ENCODE data around the gene TMEM184B.
A peak's percentile ranks its signal among the peaks of the same experiment; 100 is the strongest.
"Not testable (repeated sequence)": the region's sequence is repeated elsewhere in the genome, so short reads cannot be mapped to it uniquely, and the experiment has no call there.

The TMEM184B gene

DNA sequence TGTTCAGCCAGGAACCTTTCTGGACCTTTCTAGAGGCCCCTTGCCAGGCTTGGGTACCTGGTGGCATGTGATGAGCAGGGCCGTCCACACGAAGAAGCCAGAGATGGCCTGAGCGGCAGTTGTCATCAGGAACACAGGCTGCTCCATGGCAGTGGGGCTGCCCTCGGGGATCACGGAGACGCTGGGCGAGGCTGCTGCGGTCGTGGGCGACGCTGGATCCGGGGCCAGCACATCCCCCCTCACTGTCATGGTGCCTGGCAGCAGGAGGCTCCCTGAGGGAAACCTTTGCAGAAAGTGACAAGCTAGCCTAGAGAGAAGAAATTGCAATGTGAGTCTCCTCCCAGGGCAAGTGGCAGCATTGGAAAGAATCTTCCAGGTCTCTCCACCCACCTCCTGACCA lies 25.1 kb downstream of the TMEM184B start:
- DNase-seq: no peak

GRCh38 chr22:38246692-38247091 lies 26.1 kb downstream of the TMEM184B start:
- no peak for DNase-seq

DNA sequence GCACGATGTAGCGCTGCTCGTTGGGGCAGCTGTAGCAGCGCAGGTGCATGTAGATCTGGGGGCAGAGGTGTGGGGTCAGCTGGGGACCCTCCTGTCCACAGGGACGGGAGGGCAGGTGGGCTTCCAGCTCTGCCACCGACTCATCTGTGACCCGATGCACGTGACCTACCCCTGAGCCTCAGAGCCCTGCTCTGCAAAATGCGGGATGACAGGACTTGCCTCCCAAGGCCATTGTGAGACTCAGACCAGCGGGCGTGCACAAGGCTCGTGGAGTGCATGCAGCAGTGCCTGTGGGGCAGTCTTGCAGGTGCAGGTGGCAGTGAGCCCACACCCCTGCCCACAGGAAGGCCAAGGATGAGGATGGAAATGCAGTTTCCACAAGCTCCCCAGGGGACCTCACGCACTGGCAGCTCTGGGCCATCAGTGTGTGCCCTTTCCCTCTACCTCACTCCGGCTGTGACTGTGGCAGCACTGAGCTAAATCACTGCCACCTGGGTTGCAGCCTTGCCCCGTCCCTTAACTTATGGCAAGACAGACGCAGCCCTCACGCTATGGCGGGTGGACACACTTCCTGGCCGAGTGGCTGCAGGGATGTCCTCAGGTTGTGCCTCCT lies 26.7 kb downstream of the TMEM184B start:
- DNase-seq: no peak

- DNase-seq: no peak
Observed at GRCh38 chr22:38244106-38244505, 28.7 kb downstream of the TMEM184B start.

DNA sequence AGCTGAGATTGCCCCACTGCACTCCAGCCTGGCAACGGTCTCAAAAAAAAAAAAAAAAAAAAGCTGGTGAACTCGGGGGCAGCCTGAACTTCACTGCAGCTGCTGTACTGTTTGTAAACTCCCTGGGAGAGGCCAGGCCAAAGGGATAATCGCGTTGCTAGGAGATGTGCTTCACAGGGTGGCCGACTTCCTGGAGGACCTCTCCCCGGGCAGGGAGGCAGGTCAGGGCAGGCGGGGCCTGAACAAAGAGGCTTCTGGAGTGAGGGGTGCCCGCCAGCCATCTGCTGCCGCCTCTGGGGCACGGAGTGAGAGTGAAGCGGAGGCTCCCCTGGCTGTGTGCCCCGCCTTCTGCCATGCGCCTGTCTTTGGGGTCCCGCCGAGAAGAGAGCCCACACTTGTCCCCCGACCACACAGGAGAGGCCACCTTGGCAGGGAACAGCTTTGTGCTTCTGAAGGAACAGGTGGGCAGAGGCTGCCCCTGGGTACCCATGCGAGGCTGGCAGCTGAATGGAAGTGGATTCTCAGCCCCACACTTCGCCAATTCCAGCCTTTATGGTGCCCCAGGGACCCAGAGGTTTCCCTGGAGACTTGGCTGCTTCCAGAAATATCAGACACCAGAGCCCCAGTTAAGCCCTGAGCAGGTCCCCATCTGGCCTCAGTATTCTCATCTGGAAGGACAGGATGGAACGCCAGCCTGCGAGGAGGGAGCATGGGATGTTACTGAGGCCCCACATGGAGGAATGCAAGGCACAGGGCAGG lies 29.6 kb downstream of the TMEM184B start:
- DNase-seq: peak; percentile 92

DNA sequence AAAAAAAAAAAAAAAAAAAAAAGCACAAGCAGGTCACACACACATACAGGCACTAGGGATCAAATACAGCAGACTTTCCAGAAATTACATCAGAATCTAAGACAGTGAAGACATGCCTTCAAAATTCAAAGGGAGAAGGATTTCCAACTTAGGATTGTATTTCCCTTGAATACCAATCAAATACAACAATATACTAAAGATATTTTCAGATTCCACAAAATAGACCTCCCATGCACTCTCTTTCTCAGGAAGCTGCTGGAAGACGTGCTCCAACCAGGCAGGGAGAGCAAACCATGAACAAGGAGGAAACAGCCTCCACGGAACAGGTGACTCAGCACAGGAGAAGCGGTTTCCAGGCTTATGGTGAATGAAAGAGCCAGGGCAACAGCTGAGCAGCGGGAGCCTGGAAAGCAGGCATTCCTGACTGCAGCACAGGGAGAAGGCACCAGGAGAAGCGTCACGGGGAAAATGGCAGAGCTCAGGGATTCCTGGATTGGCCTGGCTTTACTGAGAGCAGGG lies 32.0 kb downstream of the TMEM184B start:
- peak; percentile 58 for DNase-seq

- no peak for DNase-seq
Observed at GRCh38 chr22:38239101-38239761, 33.6 kb downstream of the TMEM184B start.

GRCh38 chr22:38238519-38239071 lies 34.2 kb downstream of the TMEM184B start:
- no peak for DNase-seq

DNA sequence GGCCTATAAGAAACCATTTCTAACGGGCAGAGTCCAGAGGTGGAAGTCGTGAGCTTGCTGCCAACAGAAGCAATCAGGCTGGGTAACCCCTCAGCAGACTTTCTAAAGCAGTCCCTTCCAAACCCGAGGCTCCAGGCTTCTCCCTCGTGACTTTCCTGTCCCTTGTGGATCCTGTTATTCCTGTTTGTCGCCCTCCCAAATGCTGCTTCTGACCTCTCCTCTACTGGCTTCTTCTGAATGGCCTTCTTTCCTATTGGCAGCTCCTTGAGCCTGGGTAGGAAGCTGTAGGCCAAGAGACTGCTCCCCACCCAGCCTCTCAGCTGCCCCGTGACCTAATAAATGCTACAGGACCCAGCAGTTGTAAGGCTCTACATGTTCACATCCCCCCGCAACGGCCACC lies 36.0 kb downstream of the TMEM184B start:
- DNase-seq: no peak

DNA sequence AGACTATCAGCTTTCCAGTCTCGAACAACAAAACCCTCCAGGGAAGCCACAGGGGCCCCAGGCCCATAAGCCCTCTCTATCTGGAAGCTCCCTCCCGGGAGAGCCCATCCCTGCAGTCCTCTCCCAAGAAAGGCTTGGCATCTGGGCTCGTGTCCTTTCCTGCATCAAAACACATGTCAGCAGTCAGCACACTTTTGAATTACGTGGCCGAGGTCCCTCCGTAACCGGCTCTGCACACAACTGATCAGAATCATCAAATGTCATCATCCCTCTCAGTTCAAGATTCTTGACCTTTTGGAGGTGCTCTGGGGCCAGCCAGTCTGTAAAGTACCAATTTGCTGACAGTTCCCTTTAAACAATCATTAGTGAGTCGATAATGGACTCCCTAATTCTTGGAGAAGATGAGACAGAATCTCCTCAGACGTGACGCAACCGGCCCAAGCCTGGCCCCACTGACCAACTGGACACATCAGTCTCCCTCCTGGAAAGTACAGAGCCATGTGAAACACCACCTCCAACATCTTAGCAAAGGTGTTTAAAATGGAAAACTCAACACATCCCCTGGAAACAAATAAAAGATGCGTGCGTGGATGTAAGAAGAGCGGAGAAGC lies 37.5 kb downstream of the TMEM184B start:
- DNase-seq: no peak

GRCh38 chr22:38233856-38234255 lies 39.0 kb downstream of the TMEM184B start:
- DNase-seq: not testable (repeated sequence)

- DNase-seq: no peak
Observed at GRCh38 chr22:38233427-38233826, 39.4 kb downstream of the TMEM184B start.

- no peak for DNase-seq
Observed at GRCh38 chr22:38232196-38232595, 40.6 kb downstream of the TMEM184B start.

DNA sequence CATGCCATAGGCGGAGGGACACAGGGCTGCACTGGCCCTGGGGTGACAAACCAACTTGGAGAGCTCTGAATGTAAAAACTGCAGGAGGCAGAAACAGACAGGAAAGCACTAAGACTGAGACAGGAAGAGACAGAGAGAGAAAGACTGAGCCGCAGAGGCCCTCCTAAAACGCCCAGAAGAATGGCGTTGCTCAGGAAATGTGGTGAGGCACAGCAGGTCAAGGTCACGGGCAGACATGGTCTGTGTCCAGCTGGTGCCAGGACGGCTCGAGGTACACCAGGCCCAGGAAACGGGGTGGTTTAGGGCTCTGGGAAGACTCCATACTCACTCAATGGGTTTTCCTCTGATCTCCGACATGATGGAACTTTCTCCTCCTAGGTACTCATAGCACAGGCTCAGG lies 41.9 kb downstream of the TMEM184B start:
- no peak for DNase-seq

GRCh38 chr22:38230108-38230825 lies 42.5 kb downstream of the TMEM184B start:
- peak; percentile 36 for DNase-seq

GRCh38 chr22:38228873-38229740 lies 43.7 kb downstream of the TMEM184B start:
- no peak for DNase-seq

DNA sequence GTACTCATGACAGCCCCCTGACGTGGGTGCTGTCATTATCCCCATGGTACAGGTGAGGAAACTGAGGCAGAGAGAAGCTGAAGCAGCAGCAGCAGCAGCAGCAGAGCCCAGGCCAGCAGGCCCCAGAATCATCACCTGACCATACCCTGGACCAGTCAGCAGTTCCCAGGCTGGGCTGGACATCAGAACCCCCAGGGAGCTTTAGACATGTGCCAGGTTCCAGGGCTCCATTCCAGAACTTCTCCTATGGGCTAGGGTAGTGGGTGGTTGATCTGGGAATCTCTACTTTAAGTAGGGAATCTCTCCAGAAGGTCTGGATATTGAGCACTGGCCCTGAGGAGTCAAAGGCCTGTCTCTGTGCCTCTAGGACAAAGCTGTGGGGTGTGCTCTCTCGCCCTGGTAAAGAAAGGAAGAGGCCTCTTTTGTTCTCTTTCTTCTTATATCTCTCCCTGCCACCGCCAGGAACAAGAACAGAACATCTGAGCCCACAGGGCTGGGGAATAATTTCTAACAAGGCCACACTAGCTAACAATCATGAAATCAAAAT lies 44.4 kb downstream of the TMEM184B start:
- DNase-seq: no peak

GRCh38 chr22:38226853-38227649 lies 45.8 kb downstream of the TMEM184B start:
- DNase-seq: no peak

GRCh38 chr22:38223289-38223960 lies 49.4 kb downstream of the TMEM184B start:
- no peak for DNase-seq

DNA sequence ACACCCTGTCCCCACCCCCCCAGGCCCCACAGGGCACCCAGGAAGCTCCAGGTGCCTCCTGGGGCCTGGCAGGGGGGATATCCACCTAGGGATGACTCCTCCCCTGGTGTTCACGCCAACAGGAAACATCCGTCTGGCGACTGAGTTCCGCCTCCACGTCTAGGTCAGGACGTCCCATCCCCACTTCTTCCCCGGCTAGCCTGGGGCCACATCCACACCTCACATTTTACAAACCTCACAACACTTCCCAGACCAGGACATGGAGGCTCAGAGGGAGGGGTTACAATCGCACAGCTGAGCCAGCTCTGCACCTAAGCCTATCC lies 50.1 kb downstream of the TMEM184B start:
- no peak for DNase-seq
